Stimulated activated CD4-positive, alpha-beta T cell treated with anti-CD3 and anti-CD28 coated beads, Interleukin-2, amount 100 ng/mL, for 48 hours (primary cell): ENCODE measurements around the gene WDR4.
"Not testable (repeated sequence)": the region's sequence is repeated elsewhere in the genome, so short reads cannot be mapped to it uniquely, and the experiment has no call there.

Experiments
- DNase-seq, 2 donors: peaks; one replicate each; pipeline ENCODE4 v3.0.0-alpha.2; 2020

WDR4 gene

DNA sequence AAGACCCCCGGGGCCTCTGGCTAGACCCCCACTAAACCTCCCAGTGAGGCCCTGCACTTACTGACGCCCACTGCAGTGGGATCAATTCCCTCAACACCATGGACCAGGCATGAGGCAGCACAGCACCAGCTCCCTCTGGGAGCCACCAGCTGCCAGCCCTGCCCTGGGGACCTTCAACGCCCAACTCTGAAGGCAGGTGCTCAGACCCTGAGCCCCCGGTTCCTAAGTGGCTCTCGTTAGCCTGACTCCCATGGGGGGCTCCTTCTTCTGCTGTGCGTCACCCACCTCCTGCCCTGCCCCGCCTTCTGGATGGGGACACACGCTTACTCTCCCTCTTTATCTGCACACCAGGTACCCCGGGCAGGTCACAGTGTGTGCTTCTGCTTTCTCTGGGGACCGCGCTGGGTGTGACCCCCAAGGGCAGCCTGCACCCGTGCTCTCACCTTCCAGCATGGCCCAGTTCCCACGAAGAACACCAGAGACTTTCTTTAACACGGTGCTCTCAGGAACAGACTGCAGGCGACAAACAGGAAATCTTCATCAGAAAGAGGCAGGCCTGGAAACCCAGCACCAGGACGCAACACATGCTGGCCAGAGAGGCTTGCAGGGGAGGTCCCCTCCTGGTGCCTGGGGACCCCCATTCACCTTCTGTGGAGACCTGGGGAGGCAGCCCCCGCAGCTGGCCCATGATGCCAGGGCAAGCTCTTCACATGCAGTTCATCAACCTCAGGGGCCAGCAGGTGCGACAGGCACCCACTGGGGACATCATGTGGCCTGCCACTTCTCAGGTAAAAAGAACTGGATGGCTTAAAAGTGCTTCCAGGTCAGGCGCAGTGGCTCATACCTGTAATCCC is 27.3 kb downstream of the WDR4 start:
- DNase-seq: no peak

- peak; percentile 20 to 38 for DNase-seq
Measured at GRCh38 chr21:42850866-42851391, 28.4 kb downstream of the WDR4 start.

DNA sequence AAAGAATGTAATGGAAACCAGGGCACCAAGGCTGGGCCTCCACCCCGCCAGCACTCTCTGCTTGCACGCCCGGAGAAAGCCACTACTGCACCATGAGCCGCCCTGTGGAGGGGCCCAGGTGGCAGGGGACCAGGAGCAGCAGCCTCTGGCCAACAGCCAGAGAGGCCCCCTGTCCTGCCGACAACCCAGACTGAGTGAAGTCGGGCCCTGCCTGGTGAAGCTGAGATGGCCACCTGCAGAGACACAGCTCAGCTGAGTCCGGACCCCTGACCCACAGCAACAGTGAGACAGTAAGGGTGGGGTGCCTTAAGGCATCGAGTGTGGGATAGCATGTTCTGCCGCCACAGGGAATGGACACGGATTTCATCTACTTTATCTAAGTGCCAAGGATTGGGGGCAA is 28.9 kb downstream of the WDR4 start:
- DNase-seq: no peak

GRCh38 chr21:42849759-42850412 is 29.5 kb downstream of the WDR4 start:
- no peak for DNase-seq

- no peak for DNase-seq
Measured at GRCh38 chr21:42848932-42849758, 30.2 kb downstream of the WDR4 start.

DNA sequence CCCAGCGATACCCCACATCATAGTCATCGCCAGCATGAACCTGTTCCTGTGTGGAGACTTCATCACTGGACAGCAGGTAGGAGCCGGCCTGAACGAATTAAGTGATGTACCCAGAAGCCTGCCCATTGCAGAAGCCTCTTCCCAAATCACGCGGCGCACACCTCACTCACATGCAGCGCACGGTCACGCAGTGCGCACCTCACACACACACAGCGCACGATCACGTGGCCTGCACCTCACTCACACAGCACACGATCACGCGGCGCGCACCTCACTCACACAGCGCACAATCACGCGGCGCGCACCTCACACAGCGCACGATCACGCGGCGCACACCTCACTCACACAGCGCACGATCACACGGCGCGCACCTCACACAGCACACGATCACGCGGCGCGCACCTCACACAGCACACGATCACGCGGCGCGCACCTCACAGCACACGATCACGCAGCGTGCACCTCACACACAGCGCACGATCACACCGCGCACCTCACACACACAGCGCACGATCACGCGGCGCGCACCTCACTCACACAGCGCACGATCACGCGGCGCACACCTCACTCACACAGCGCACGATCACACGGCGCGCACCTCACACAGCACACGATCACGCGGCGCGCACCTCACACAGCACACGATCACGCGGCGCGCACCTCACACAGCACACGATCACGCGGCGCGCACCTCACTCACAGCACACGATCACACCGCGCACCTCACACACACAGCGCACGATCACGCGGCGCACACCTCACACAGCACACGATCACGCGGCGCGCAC is 31.0 kb downstream of the WDR4 start:
- not testable (repeated sequence) for DNase-seq

DNA sequence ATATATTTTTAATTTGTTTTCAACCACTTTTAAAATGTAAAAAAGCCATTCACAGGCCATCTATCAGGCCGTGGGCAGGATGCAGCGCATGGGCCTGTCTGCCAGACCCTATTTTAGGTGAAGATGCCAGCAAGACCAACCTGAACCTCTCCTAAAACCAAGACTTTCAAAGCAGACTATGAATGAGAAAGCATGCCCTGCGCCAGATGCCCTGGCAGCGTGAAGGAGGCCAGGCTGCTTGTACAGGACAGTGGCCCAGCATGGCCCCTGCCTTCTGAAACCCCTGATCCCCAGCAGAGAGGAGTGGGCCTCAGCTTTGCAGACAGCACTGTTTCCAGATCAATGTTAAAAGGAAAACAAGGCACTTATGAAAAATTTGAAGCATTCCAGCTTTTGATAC is 31.6 kb downstream of the WDR4 start:
- no peak for DNase-seq

DNA sequence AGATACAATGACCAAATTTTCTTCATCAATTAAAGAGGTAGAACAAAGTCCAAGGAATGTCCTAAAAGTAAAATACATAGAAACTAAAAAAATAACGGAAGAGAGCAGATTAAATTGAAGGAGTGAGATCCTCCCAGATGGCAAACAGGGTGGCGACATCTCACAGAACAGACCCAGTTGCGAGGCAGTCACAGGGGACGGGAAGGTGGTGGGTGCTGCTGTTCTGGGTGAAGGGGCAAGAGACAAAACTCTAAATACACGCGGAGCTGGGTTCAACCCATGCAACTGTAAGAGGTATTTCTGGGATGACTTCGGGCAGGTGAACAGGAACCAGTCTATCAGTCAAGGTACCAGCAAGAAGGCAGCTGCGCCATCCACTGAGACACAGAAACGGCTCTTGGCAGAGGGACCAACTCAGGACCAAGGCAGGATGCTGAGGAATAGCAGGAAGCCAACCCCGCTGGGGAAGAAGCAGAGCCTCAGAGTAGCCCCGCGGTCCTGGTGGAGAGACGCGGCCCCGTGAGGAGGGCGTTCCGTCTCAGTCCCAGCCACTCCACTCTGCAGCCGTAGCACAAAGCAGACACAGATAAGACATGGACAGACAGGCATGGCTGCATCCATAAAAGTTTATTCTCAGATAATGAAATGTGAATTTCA is 32.2 kb downstream of the WDR4 start:
- DNase-seq: no peak

GRCh38 chr21:42846221-42846620 is 33.1 kb downstream of the WDR4 start:
- no peak for DNase-seq

GRCh38 chr21:42845296-42845965 is 33.9 kb downstream of the WDR4 start:
- DNase-seq: no peak

DNA sequence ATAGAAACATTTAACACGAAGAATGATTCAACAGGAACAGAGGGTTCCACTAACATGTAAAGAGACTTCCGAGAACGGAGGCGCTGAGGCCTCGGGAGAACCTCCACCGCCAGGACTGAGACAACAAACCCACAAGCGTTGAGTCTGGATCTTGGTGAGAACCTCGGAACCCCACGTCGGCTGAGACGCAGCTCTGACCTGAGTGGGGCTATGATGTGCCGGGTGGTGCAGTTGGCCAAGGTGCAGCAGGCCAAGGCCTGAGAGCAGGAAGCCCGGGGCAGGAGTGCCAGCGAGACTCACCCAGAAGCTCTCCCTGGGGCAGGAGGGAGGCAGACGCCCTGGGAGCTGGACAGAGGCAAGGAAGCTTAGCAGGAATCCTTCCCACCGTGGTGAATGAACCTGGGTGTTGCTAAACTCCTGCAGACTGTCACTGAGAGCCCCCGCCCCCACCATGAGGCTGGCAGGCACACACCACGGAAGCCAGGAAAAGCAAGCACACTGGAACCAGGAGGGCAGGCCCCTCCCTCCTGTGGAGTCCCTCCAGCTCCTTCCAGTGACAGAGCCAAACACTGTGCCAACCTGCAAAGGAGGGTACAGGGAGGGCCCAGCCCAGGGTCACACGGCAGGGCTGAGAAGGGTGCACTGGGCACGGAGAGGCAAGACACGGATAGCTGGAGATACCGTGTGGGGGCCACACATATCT is 34.8 kb downstream of the WDR4 start:
- DNase-seq: no peak

DNA sequence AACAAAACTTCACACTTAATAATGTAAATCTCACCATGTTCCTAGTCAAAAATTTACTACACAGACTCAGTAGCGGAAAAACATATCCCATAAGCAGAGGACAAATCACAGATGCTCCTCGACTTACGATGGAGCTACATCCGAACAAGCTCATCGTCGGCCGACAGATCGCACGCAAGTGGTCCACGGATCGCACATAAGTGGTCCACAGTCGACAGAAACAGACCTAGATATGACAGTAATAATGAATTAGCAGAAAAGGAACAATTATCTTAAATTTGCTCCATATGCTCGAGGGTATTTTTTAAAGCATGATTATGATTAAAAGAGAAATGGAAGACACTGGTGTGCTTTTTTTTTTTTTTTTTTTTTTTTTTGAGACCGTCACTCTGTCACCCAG is 36.3 kb downstream of the WDR4 start:
- DNase-seq: no peak

DNA sequence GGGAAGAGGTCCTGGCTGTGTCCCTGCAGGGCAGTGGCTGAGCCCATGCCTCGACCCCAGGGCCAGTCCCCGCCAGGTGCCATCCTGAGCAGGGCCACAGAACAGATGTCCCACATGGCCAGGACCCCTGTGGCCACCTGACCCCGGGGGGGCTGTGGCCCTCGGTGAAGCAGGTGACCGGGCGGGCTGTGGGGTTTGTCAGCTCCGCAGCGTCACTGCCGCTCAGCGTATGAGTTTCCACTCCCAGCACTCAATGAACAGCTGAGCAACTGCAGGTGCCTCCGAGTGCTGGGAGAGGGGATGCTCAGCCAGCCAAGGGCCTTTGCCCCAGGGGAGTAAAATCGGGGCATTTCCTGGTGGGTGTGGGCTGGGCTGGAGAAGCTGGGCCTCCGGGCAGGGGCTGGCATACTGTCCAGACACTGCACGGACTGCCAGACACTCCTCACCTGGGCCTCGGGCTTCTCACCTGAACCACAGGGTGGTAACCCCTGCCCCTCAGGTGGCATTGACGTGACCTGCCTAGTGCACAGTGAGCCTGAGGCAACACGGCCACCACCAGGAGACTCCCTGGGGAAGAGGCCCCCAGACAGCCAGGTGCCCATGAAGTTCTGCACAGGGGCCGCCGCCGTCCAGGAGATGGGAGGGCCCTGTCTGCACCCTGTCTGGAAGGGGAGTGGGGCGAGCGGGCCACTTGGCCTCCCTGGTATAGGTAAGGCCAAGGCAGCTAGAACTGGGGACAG is 37.3 kb downstream of the WDR4 start:
- not testable (repeated sequence) for DNase-seq

GRCh38 chr21:42841156-42841915 is 38.0 kb downstream of the WDR4 start:
- no peak for DNase-seq

- DNase-seq: no peak
Measured at GRCh38 chr21:42840411-42841155, 38.8 kb downstream of the WDR4 start.

- no peak for DNase-seq
Measured at GRCh38 chr21:42839271-42840231, 39.8 kb downstream of the WDR4 start.

DNA sequence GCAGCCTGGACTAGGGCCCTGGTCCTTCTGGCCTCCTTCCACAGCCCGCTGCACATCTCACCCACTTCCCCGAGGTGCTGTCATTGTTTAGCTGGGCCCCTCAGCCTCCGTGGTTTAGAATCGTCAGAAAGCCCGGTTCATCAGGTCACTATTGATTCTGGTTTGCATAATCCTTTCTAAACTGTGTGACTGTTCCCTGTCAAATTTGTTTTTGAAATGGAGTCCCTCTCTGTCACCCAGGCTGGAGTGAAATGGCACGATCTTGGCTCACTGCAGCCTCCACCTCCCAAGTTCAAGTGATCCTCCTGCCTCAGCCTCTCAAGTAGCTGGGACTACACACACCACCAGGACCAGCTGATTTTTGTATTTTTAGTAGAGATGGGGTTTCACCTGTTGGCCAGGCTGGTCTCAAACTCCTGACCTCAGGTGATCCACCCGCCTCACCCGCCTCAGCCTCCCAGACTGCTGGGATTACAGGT is 41.1 kb downstream of the WDR4 start:
- DNase-seq: not testable (repeated sequence)
